Cardiac muscle cell (in vitro differentiated cells and primary cell): ENCODE measurements around the gene RNASE7. TPM values are rescaled to one million over a fixed set of nuclear protein-coding genes. Genes with fewer than 3 reads are reported as not detected.

Experiments
- DNase-seq, 2 donors: peaks; one replicate each; pipeline versions ENCODE4 v3.0.0 to v3.0.0-alpha.2; 2010 to 2017; ENCODE audit warnings: low read depth in 1 of 2, low spot score in 1 of 2
- H3K27ac ChIP-seq: fragments of 200-600 bp; sonication (generic); 2 replicates; pipeline ENCODE4 v1.5.1; 2016
- H3K27me3 ChIP-seq: fragments of 200-600 bp; sonication (generic); 2 replicates; pipeline ENCODE4 v1.6.0; 2016; ENCODE audit warnings: control low read depth
- H3K36me3 ChIP-seq: fragments of 200-600 bp; sonication (generic); 2 replicates; pipeline ENCODE4 v1.5.1; 2016; ENCODE audit warnings: control low read depth
- H3K4me1 ChIP-seq: fragments of 200-600 bp; sonication (generic); 2 replicates; pipeline ENCODE4 v1.8.1; 2017; ENCODE audit warnings: low read depth, mild to moderate bottlenecking, mixed run types
- H3K4me3 ChIP-seq: fragments of 200-600 bp; sonication (generic); 2 replicates; pipeline ENCODE4 v1.5.1; 2016; ENCODE audit warnings: mild to moderate bottlenecking
- H3K9me3 ChIP-seq: fragments of 200-600 bp; sonication (generic); 2 replicates; pipeline ENCODE4 v1.5.1; 2017; ENCODE audit warnings: low read depth, mild to moderate bottlenecking, control low read depth
- CTCF ChIP-seq: IDR thresholded peaks from 2 replicates; pipeline ENCODE4 v1.5.1; 2012; ENCODE audit warnings: low read depth, mild to moderate bottlenecking, low read length
- polyA plus RNA-seq: library from polyadenylated mRNA; unstranded; fragments of >200 nt; fragmentation: Nextera tagmentation; extraction: Ambion mirVana; gene quantifications from 2 replicates; pipeline ENCODE4 v1.2.1, GENCODE V29; 2016
- total RNA-seq: library from RNA; depleted of rRNA; stranded (reverse); fragments of >200 nt; gene quantifications from 2 replicates; pipeline ENCODE4 v1.2.3, GENCODE V29; 2016

Gene RNASE7
- total and polyA plus RNA-seq, 2 experiments from 2014 or later = not detected

- no peak for TF ChIP-seq CTCF
- DNase-seq = no peak
- Histone ChIP-seq H3K4me1 (peaks cover 23% of the 10 kb centered on the region), H3K36me3 (peaks cover 43% of the 10 kb centered on the region), H3K9me3 (no peaks in the 10 kb centered on the region), H3K27me3 (peaks cover 3% of the 10 kb centered on the region), H3K27ac (no peak overlapping the region), H3K4me3 (no peak overlapping the region)
Observed at GRCh38 chr14:21091821-21092272, 49.7 kb downstream of the RNASE7 start.

GRCh38 chr14:21092273-21093011, 50.3 kb downstream of the RNASE7 start:
- peak; percentile 100 for TF ChIP-seq CTCF
- H3K36me3 ChIP-seq = peaks cover 43% of the 10 kb centered on the region
- H3K9me3 ChIP-seq = no peaks in the 10 kb centered on the region
- no peak overlapping the region for H3K27ac ChIP-seq
- no peak overlapping the region for H3K4me3 ChIP-seq
- H3K27me3 ChIP-seq = peaks cover 3% of the 10 kb centered on the region
- DNase-seq = peak; percentile 80 to 82
- peaks cover 23% of the 10 kb centered on the region for H3K4me1 ChIP-seq

- H3K27me3 ChIP-seq = peaks cover 3% of the 10 kb centered on the region
- no peak for DNase-seq
- no peaks in the 10 kb centered on the region for H3K9me3 ChIP-seq
- H3K27ac ChIP-seq = no peak overlapping the region
- no peak overlapping the region for H3K4me3 ChIP-seq
- peaks cover 23% of the 10 kb centered on the region for H3K4me1 ChIP-seq
- peaks cover 42% of the 10 kb centered on the region for H3K36me3 ChIP-seq
- TF ChIP-seq CTCF = no peak
Observed at GRCh38 chr14:21093018-21093417, 50.9 kb downstream of the RNASE7 start.

Other genes starting within 250 kb of the RNASE7 start
- gene RNASE1, start 239.5 kb upstream of the RNASE7 start, total RNA-seq = 1.3 and 3.6 TPM in 2 replicates
- 2.5 and 5.7 TPM in 2 replicates for gene RNASE1, start 239.5 kb upstream of the RNASE7 start, polyA plus RNA-seq
- not detected in 2 replicates for gene RNASE3, start 151.0 kb upstream of the RNASE7 start, total RNA-seq
- not detected in 2 replicates for gene RNASE3, start 151.0 kb upstream of the RNASE7 start, polyA plus RNA-seq
- gene RNASE2, start 86.9 kb upstream of the RNASE7 start, total RNA-seq = not detected in 2 replicates
- not detected in 2 replicates for gene RNASE2, start 86.9 kb upstream of the RNASE7 start, polyA plus RNA-seq
- 152 and 172 TPM in 2 replicates for gene METTL17, start 52.4 kb upstream of the RNASE7 start, total RNA-seq
- 122 and 127 TPM in 2 replicates for gene METTL17, start 52.4 kb upstream of the RNASE7 start, polyA plus RNA-seq
- gene SLC39A2, start 43.1 kb upstream of the RNASE7 start, total RNA-seq = 0.14 TPM in 1 of 2 replicates, not detected in the other
- gene SLC39A2, start 43.1 kb upstream of the RNASE7 start, polyA plus RNA-seq = not detected in 2 replicates
- 218 and 234 TPM in 2 replicates for gene NDRG2, start 17.3 kb upstream of the RNASE7 start, total RNA-seq
- gene NDRG2, start 17.3 kb upstream of the RNASE7 start, polyA plus RNA-seq = 386 and 423 TPM in 2 replicates
- gene TPPP2, start 12.1 kb upstream of the RNASE7 start, total RNA-seq = 0.92 TPM in 1 of 2 replicates, not detected in the other
- gene TPPP2, start 12.1 kb upstream of the RNASE7 start, polyA plus RNA-seq = 0.39 and 1.9 TPM in 2 replicates
- gene RNASE13, start 7.6 kb upstream of the RNASE7 start, total RNA-seq = not detected in 2 replicates
- 0.84 TPM in 1 of 2 replicates, not detected in the other for gene RNASE13, start 7.6 kb upstream of the RNASE7 start, polyA plus RNA-seq
- gene RNASE8, start 15.5 kb downstream of the RNASE7 start, total RNA-seq = not detected in 2 replicates
- not detected in 2 replicates for gene RNASE8, start 15.5 kb downstream of the RNASE7 start, polyA plus RNA-seq
- gene ARHGEF40, start 27.9 kb downstream of the RNASE7 start, total RNA-seq = 32.9 and 41.7 TPM in 2 replicates
- gene ARHGEF40, start 27.9 kb downstream of the RNASE7 start, polyA plus RNA-seq = 26.4 and 31.6 TPM in 2 replicates
- gene ZNF219, start 56.3 kb downstream of the RNASE7 start, total RNA-seq = 143 and 154 TPM in 2 replicates
- 49.5 and 77.0 TPM in 2 replicates for gene ZNF219, start 56.3 kb downstream of the RNASE7 start, polyA plus RNA-seq
- gene TMEM253, start 58.7 kb downstream of the RNASE7 start, total RNA-seq = 0.46 and 1.2 TPM in 2 replicates
- 1.3 and 2.4 TPM in 2 replicates for gene TMEM253, start 58.7 kb downstream of the RNASE7 start, polyA plus RNA-seq
- gene OR5AU1, start 113.7 kb downstream of the RNASE7 start, total RNA-seq = not detected in 2 replicates
- gene OR5AU1, start 113.7 kb downstream of the RNASE7 start, polyA plus RNA-seq = not detected in 2 replicates
- gene HNRNPC, start 227.1 kb downstream of the RNASE7 start, total RNA-seq = 564 and 928 TPM in 2 replicates
- 650 and 986 TPM in 2 replicates for gene HNRNPC, start 227.1 kb downstream of the RNASE7 start, polyA plus RNA-seq
- gene RPGRIP1, start 237.7 kb downstream of the RNASE7 start, total RNA-seq = 0.14 TPM in 1 of 2 replicates, not detected in the other
- gene RPGRIP1, start 237.7 kb downstream of the RNASE7 start, polyA plus RNA-seq = 0.31 TPM in 1 of 2 replicates, not detected in the other